ENCODE measurements around the gene SLIT1.

SLIT1 gene

DNA sequence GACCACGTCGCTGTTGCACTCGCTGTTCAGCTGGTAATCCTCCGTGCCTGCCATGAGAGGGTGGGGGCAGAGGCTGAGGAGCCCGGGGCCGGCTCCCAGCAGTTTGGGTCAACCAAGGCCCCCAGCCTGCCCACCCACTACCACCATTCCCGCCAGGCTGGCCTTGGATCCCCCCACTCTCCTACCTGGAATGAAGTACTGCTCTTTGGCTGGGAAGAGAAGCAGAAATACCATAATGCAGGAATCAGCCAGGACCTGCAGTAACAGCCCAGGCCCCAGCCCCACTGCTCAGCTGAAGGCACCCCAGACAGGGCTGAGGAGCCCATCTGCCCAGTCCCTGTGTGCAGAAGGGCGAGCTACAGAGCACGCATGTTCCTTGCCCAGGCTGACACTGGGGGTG lies 138.0 kb downstream of the SLIT1 start:
- ChIA-PET CTCF (interaction anchor here (1.5 kb wide), 1 partner anchor 23 kb away, joined by 3 read pairs; no protein-coding TSS in a partner anchor), POLR2A (no interaction called here)
- TF ChIP-seq NFRKB (IDR thresholded peaks at IDR 0.05) (no peak), FOXM1 (IDR thresholded peaks at IDR 0.05; ENCODE audit: borderline replicate concordance) (no peak), SUZ12 (IDR thresholded peaks at IDR 0.05) (no peak), SP1 (IDR thresholded peaks at IDR 0.05) (no peak), HDGF (IDR thresholded peaks at IDR 0.05; ENCODE audit: borderline replicate concordance) (no peak), BHLHE40 (IDR thresholded peaks at IDR 0.05; ENCODE audit: borderline replicate concordance) (no peak), TARDBP (IDR thresholded peaks at IDR 0.05) (no peak), FOXA1 (IDR thresholded peaks at IDR 0.05) (no peak), LEF1 (IDR thresholded peaks at IDR 0.05; ENCODE audit: borderline replicate concordance) (no peak), ARNT (IDR thresholded peaks at IDR 0.05) (no peak), L3MBTL2 (conservative IDR thresholded peaks at IDR 0.05) (no peak), CTBP1 (IDR thresholded peaks at IDR 0.05; ENCODE audit: borderline replicate concordance) (no peak), ZNF384 (IDR thresholded peaks at IDR 0.05) (no peak)
- TF ChIP-seq, protein P1, sequence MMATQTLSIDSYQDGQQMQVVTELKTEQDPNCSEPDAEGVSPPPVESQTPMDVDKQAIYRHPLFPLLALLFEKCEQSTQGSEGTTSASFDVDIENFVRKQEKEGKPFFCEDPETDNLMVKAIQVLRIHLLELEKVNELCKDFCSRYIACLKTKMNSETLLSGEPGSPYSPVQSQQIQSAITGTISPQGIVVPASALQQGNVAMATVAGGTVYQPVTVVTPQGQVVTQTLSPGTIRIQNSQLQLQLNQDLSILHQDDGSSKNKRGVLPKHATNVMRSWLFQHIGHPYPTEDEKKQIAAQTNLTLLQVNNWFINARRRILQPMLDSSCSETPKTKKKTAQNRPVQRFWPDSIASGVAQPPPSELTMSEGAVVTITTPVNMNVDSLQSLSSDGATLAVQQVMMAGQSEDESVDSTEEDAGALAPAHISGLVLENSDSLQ (IDR thresholded peaks at IDR 0.05): no peak
- no peak for DNase-seq (ENCODE audit: extremely low spot score)

DNA sequence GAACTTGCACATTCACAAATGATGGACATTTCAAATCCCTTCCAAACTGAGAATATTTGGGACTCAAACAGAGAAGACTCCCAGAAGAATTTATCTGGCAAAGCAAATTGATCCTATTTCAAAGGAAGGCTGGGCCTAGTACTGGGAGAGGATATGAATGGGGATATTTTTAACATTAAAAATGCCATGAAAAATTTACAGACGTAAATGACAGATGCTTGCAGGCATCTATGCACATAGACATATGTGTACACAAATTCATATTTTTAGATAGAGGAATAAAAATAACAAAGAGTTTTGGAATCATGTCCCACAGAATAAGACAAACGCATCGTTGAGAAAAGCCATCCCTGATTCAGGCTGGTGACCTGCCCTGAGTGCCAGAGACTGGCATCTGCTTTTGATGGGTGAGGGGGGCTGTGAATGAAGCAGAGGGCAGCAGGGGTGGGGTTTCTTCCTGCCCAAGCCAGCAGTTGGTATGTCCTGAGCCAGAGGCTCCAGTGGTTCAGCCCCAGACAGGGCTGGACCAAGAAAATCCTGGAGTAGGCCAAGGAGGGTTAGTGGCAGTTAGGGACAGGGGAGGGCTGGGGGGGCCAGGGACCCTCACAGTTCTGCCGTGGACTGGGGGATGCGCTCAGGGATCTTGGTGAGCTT lies 138.5 kb downstream of the SLIT1 start:
- POLR2A ChIA-PET: no interaction called here

DNA sequence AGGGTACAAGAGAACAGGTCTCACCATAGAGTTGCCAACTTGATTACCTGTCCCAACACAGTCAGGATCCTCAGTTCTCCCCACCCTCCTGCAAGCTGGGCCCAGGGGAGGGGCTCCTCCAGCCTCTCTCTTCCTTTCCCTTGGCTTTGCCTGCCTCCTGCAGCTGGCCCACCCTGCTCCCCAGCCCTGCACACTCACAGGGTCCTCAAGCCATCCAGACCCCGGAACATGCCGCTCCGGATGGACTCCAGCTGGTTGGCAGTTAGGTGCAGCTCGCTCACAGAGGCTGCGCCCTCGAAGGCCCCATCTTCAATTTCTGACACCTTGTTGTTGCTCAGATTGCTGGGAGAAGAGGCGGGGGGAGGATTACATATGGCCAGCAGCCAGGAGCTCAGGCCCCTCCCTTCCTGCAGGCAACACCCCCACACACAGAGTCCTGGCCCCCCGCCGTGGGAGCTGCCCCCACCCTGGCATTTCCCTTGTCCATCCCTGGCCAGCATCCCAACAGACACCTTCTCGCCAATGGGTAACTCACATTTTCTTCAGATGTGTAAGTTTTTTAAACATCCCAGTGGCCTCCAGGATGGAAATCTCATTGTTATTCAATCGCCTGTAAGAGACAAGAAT lies 139.2 kb downstream of the SLIT1 start:
- DNase-seq (ENCODE audit: extremely low spot score): no peak
- ChIA-PET POLR2A (no interaction called here), CTCF (no interaction called here)
- TF ChIP-seq FOXK2 (IDR thresholded peaks at IDR 0.05) (no peak), SUZ12 (IDR thresholded peaks at IDR 0.05) (no peak), FOXM1 (IDR thresholded peaks at IDR 0.05; ENCODE audit: borderline replicate concordance) (no peak), CTBP1 (IDR thresholded peaks at IDR 0.05; ENCODE audit: borderline replicate concordance) (no peak), L3MBTL2 (conservative IDR thresholded peaks at IDR 0.05) (no peak), ARNT (IDR thresholded peaks at IDR 0.05) (no peak), ELF4 (IDR thresholded peaks at IDR 0.05) (no peak), ZNF384 (IDR thresholded peaks at IDR 0.05) (no peak), BHLHE40 (IDR thresholded peaks at IDR 0.05; ENCODE audit: borderline replicate concordance) (no peak), LEF1 (IDR thresholded peaks at IDR 0.05; ENCODE audit: borderline replicate concordance) (no peak), TARDBP (IDR thresholded peaks at IDR 0.05) (no peak), FOXA1 (IDR thresholded peaks at IDR 0.05) (no peak), SP1 (IDR thresholded peaks at IDR 0.05) (no peak), NFRKB (IDR thresholded peaks at IDR 0.05) (no peak), HDGF (IDR thresholded peaks at IDR 0.05; ENCODE audit: borderline replicate concordance) (no peak)
- TF ChIP-seq, protein P1 (IDR thresholded peaks at IDR 0.05): no peak

More for the DNA sequence above, 138.5 kb downstream of the SLIT1 start:
- TF ChIP-seq HDGF (IDR thresholded peaks at IDR 0.05; ENCODE audit: borderline replicate concordance) (no peak), L3MBTL2 (conservative IDR thresholded peaks at IDR 0.05) (no peak)
- TF ChIP-seq, protein P1 (IDR thresholded peaks at IDR 0.05): no peak
- no peak for DNase-seq (ENCODE audit: extremely low spot score)
- CTCF ChIA-PET: interaction anchor here (1.5 kb wide), 1 partner anchor 23 kb away, joined by 3 read pairs; no protein-coding TSS in a partner anchor

DNA sequence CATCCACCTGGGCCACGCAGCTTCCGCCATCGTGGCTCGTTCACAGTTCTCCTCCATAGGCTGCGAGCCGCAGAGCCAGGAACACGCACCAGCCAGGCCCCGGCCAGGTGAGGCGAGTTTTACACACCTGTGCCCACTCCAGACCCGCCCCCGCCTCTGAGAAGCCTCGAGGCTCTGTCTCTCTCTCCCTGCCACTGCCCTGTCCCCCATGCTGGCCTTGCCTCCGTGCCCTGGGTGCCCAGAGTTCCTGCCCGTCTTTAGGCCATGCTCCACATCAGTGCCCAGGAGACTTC lies 142.2 kb downstream of the SLIT1 start:
- TF ChIP-seq, protein P1 (IDR thresholded peaks at IDR 0.05): no peak
- TF ChIP-seq L3MBTL2 (conservative IDR thresholded peaks at IDR 0.05) (no peak), ELF4 (IDR thresholded peaks at IDR 0.05) (no peak), FOXK2 (IDR thresholded peaks at IDR 0.05) (no peak), NFRKB (IDR thresholded peaks at IDR 0.05) (no peak), CTBP1 (IDR thresholded peaks at IDR 0.05; ENCODE audit: borderline replicate concordance) (no peak), FOXM1 (IDR thresholded peaks at IDR 0.05; ENCODE audit: borderline replicate concordance) (no peak), TARDBP (IDR thresholded peaks at IDR 0.05) (no peak), SP1 (IDR thresholded peaks at IDR 0.05) (no peak), SUZ12 (IDR thresholded peaks at IDR 0.05) (no peak), ARNT (IDR thresholded peaks at IDR 0.05) (no peak), FOXA1 (IDR thresholded peaks at IDR 0.05) (no peak), BHLHE40 (IDR thresholded peaks at IDR 0.05; ENCODE audit: borderline replicate concordance) (no peak), ZNF384 (IDR thresholded peaks at IDR 0.05) (no peak), LEF1 (IDR thresholded peaks at IDR 0.05; ENCODE audit: borderline replicate concordance) (no peak), HDGF (IDR thresholded peaks at IDR 0.05; ENCODE audit: borderline replicate concordance) (no peak)
- no peak for DNase-seq (ENCODE audit: extremely low spot score)
- ChIA-PET CTCF (no interaction called here), POLR2A (no interaction called here)

DNA sequence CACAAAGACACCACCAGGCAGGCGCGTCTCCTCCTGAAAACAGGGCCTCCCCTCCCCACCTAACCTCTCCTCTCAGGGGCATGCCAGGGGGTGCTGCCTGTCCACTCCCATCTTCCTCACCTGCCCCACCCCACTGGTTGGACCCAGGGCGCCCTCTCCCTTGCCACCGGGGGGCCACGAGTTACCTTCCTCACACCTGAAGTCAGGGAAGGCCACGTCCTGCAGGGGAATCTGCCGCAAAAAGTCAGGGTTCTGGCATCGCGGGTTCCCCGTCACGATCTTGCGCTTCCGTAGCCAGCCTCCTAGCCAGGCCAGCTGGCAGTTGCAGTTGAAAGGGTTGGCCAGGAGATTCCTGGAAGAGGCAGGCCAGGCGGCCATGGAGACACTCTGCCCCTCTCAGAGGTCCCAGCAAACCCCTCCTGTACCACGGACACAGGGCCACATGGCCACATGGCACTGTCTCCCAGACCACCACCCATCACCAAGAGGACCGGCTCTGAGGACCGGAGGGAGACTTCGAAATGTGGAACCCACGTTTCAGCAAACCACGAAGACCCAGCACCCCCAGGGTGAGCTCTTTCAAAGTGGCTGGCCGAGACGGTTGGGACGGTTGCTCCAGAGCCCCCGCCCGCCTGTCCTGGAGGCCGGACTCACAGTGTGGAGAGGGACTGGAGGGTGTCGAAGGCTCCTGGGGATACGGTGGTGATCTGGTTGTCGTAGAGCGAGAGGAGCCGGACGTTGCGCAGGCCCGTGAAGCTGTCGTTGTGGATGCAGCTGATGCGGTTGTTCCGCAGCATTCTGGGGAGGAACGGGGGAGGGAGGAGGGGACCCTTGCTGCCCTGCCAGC lies 142.8 kb downstream of the SLIT1 start:
- ChIA-PET CTCF (interaction anchor here (2.2 kb wide), 1 partner anchor 17 kb away, joined by 8 read pairs; no protein-coding TSS in a partner anchor), POLR2A (no interaction called here)
- TF ChIP-seq ZNF384 (IDR thresholded peaks at IDR 0.05): no peak
- TF ChIP-seq FOXA1 (IDR thresholded peaks at IDR 0.05): no peak
- TF ChIP-seq SP1 (IDR thresholded peaks at IDR 0.05): no peak
- TF ChIP-seq FOXK2 (IDR thresholded peaks at IDR 0.05): no peak
- TF ChIP-seq SUZ12 (IDR thresholded peaks at IDR 0.05): no peak
- TF ChIP-seq, protein P1 (IDR thresholded peaks at IDR 0.05): no peak
- TF ChIP-seq ELF4 (IDR thresholded peaks at IDR 0.05): no peak
- no peak for TF ChIP-seq BHLHE40 (IDR thresholded peaks at IDR 0.05; ENCODE audit: borderline replicate concordance)
- TF ChIP-seq NFRKB (IDR thresholded peaks at IDR 0.05): no peak
- TF ChIP-seq ARNT (IDR thresholded peaks at IDR 0.05): no peak
- no peak for TF ChIP-seq L3MBTL2 (conservative IDR thresholded peaks at IDR 0.05)
- TF ChIP-seq HDGF (IDR thresholded peaks at IDR 0.05; ENCODE audit: borderline replicate concordance): no peak
- TF ChIP-seq TARDBP (IDR thresholded peaks at IDR 0.05): no peak
- TF ChIP-seq LEF1 (IDR thresholded peaks at IDR 0.05; ENCODE audit: borderline replicate concordance): no peak
- no peak for TF ChIP-seq FOXM1 (IDR thresholded peaks at IDR 0.05; ENCODE audit: borderline replicate concordance)
- no peak for TF ChIP-seq CTBP1 (IDR thresholded peaks at IDR 0.05; ENCODE audit: borderline replicate concordance)
- DNase-seq (ENCODE audit: extremely low spot score): no peak
